B cell (primary cell): Measurements from ENCODE around the gene NPY. TPM values are rescaled to one million over a fixed set of nuclear protein-coding genes. Genes with fewer than 3 reads are reported as not detected.

ENCODE experiments used
- ATAC-seq: fragments of 200-7000 bp; cut with Tn5 transposase; one replicate; pipeline ENCODE4 v1.10.0; 2021; ENCODE audit warnings: low read depth, mild to moderate bottlenecking, moderate number of reproducible peaks, moderate library complexity
- CTCF ChIA-PET: fragments of 350-600 bp; sonication (Branson Sonifier 250); formaldehyde crosslinking; loops from one replicate; lab custom pipeline; 2021; ENCODE audit warnings: antibody characterized with exemption, inconsistent platforms; lab: Charles Lee
- POLR2A ChIA-PET: fragments of 350-600 bp; sonication (Branson Sonifier 250); formaldehyde crosslinking; loops from one replicate; lab custom pipeline; 2021; ENCODE audit warnings: antibody characterized with exemption; lab: Charles Lee
- DNase-seq: peaks from one replicate; pipeline ENCODE4 v3.0.0; 2013
- H2AFZ ChIP-seq: 2 replicates; pipeline ENCODE4 v1.6.1; 2012; ENCODE audit warnings: mild to moderate bottlenecking, low read depth, low read length; ENCODE audit not compliant: insufficient read depth, poor library complexity, severe bottlenecking
- H3K27ac ChIP-seq, 2 donors: 1 replicate in 1 of 2; 2 replicates in 1 of 2; pipeline ENCODE4 v1.5.1; 2012 to 2013; ENCODE audit warnings: low read length in 2 of 2, mild to moderate bottlenecking in 2 of 2, moderate library complexity in 1 of 2
- H3K27me3 ChIP-seq, 4 experiments: fragments of 200-600 bp in 1 of 4; sonication (generic) in 1 of 4; replicated peaks in 1 of 4; 1 replicate in 2 of 4; 2 replicates in 2 of 4; pipeline versions ENCODE4 v1.6.1 to v1.7.0; 2013 to 2016; ENCODE audit warnings: low read length in 3 of 4, mild to moderate bottlenecking in 2 of 4, mixed read lengths in 1 of 4, moderate library complexity in 1 of 4; ENCODE audit not compliant: insufficient read depth in 4 of 4, control insufficient read depth in 3 of 4; ENCODE audit errors: control extremely low read depth in 1 of 4
- H3K36me3 ChIP-seq, 2 experiments: replicated peaks in 1 of 2; 1 replicate in 1 of 2; 2 replicates in 1 of 2; pipeline versions ENCODE4 v1.6.1 to v1.7.1; 2013; ENCODE audit warnings: low read length in 1 of 2; ENCODE audit not compliant: insufficient read depth in 2 of 2, control insufficient read depth in 1 of 2; ENCODE audit errors: control extremely low read depth in 1 of 2, extremely low read depth in 1 of 2
- H3K4me1 ChIP-seq, 2 donors: fragments of 200-600 bp in 1 of 2; sonication (generic) in 1 of 2; 1 replicate in 1 of 2; 2 replicates in 1 of 2; pipeline versions ENCODE4 v1.5.1 to v1.6.1; 2013 to 2017; ENCODE audit warnings: low read length in 2 of 2; ENCODE audit not compliant: control insufficient read depth in 2 of 2, insufficient read depth in 2 of 2
- H3K4me2 ChIP-seq: replicated peaks from 2 replicates; pipeline ENCODE3; 2012; ENCODE audit warnings: mild to moderate bottlenecking, low read depth, low read length; ENCODE audit not compliant: poor library complexity, severe bottlenecking
- H3K4me3 ChIP-seq, 5 experiments: fragments of 200-600 bp in 1 of 5; sonication (generic) in 1 of 5; 1 replicate in 3 of 5; 2 replicates in 2 of 5; pipeline versions ENCODE4 v1.5.1 to v1.7.0; 2011 to 2016; ENCODE audit warnings: low read length in 4 of 5, mild to moderate bottlenecking in 4 of 5, low read depth in 2 of 5, control low read depth in 1 of 5, moderate library complexity in 1 of 5; ENCODE audit not compliant: insufficient read depth in 1 of 5; ENCODE audit errors: control extremely low read depth in 1 of 5, extremely low read depth in 1 of 5
- H3K79me2 ChIP-seq: fragments of 200-600 bp; sonication (generic); one replicate; pipeline ENCODE4 v1.6.0; 2016; ENCODE audit warnings: low read length; ENCODE audit not compliant: control insufficient read depth, insufficient read depth
- H3K9ac ChIP-seq: fragments of 200-600 bp; sonication (generic); 2 replicates; pipeline ENCODE4 v1.6.1; 2017; ENCODE audit warnings: mild to moderate bottlenecking, low read length, moderate library complexity
- H3K9me3 ChIP-seq, 3 donors: one replicate each; pipeline versions ENCODE4 v1.6.1 to v1.7.1; 2013; ENCODE audit warnings: low read length in 2 of 3; ENCODE audit not compliant: control insufficient read depth in 2 of 3, insufficient read depth in 1 of 3; ENCODE audit errors: control extremely low read depth in 1 of 3
- H4K20me1 ChIP-seq: 2 replicates; pipeline ENCODE4 v1.6.0; 2012; ENCODE audit warnings: mild to moderate bottlenecking, low read length; ENCODE audit not compliant: insufficient read depth, control insufficient read depth, poor library complexity, severe bottlenecking
- H3K27ac Mint-ChIP-seq: one replicate; pipeline ENCODE4 v1.8.0; 2021; ENCODE audit warnings: mixed read lengths
- H3K27me3 Mint-ChIP-seq: one replicate; pipeline ENCODE4 v1.8.0; 2021; ENCODE audit warnings: mixed read lengths
- H3K4me1 Mint-ChIP-seq: one replicate; pipeline ENCODE4 v1.8.0; 2021; ENCODE audit warnings: mixed read lengths
- H3K4me3 Mint-ChIP-seq: one replicate; pipeline ENCODE4 v1.8.0; 2021; ENCODE audit warnings: mixed read lengths
- H3K9me3 Mint-ChIP-seq: one replicate; pipeline ENCODE4 v1.8.0; 2022; ENCODE audit warnings: mixed read lengths; ENCODE audit not compliant: insufficient read depth
- CTCF ChIP-seq: fragments of 200-600 bp; IDR thresholded peaks from one replicate; pipeline ENCODE4 v1.8.0; 2022; ENCODE audit warnings: antibody characterized with exemption, mild to moderate bottlenecking
- EZH2 ChIP-seq: IDR thresholded peaks from 2 replicates; pipeline ENCODE4 v1.6.1; 2012; ENCODE audit warnings: borderline replicate concordance, low read depth, mild to moderate bottlenecking, moderate library complexity, low read length; ENCODE audit not compliant: insufficient read depth, poor library complexity, severe bottlenecking
- WGBS: methylation state at CpG from one replicate; pipeline ENCODE4 v1.1.5; 2013; ENCODE audit warnings: missing lambda C conversion rate; ENCODE audit not compliant: insufficient coverage; 5-methylcytosine and 5-hydroxymethylcytosine counted together
- intact Hi-C: fragments of 100-400 bp; cut with micrococcal nuclease; formaldehyde crosslinking; loops from one replicate; pipeline ENCODE4 v1.10.0; 2022
- polyA plus RNA-seq: library from polyadenylated mRNA; depleted of rRNA; stranded (reverse); fragments of >200 nt; gene quantifications from 2 replicates; pipeline ENCODE4 v1.2.3, GENCODE V29; 2012
- total RNA-seq, 2 donors: library from RNA; stranded (reverse); fragments of 120-200 nt in 1 of 2; gene quantifications; 1 replicate in 1 of 2; 2 replicates in 1 of 2; pipeline versions ENCODE4 v1.2.3 to v1.2.4, GENCODE V29; 2013 to 2022

Gene NPY
- total and polyA plus RNA-seq, 2 donors (not counting 1 experiment from before 2014, with no cell fraction given): not detected

- no peaks in the 10 kb centered on the region for H3K79me2 ChIP-seq
- H3K9me3 ChIP-seq: peaks cover 0 to 4% (median 0%) of the 10 kb centered on the region in 3 donors
- H3K9ac ChIP-seq: peak overlapping the region; percentile 12
- peak overlapping the region; percentile 77 for H3K4me3 Mint-ChIP-seq
- 25% methylated on average over 2 of the region's 5 CpGs for whole genome bisulfite sequencing
- peak overlapping the region; percentile 85 for H3K27ac Mint-ChIP-seq
- H3K27me3 ChIP-seq: no peaks in the 10 kb centered on the region
- POLR2A ChIA-PET: no interaction called here
- DNase-seq (peak; percentile 50), ATAC-seq (peak; percentile 78)
- no peak overlapping the region for H2AFZ ChIP-seq
- H3K4me1 ChIP-seq: peaks cover 7 to 21% of the 10 kb centered on the region in 2 donors
- H3K9me3 Mint-ChIP-seq: no peaks in the 10 kb centered on the region
- no peak for TF ChIP-seq EZH2
- TF ChIP-seq CTCF: no peak
- H4K20me1 ChIP-seq: no peaks in the 10 kb centered on the region
- peaks cover 25% of the 10 kb centered on the region for H3K4me1 Mint-ChIP-seq
- intact Hi-C loops: no loop called here
- H3K36me3 ChIP-seq: no peaks in the 10 kb centered on the region
- peak overlapping the region; percentile 35 to 55 for H3K27ac ChIP-seq
- CTCF ChIA-PET: no interaction called here
- peaks cover 12% of the 10 kb centered on the region for H3K27me3 Mint-ChIP-seq
- peak overlapping the region; percentile 23 for H3K4me2 ChIP-seq
- peak overlapping the region in 2 of 5 experiments; percentile 17 to 41 for H3K4me3 ChIP-seq
Measured at GRCh38 chr7:24325708-24326107, 41.7 kb downstream of the NPY start.

- intact Hi-C loops: no loop called here
- peaks cover 0 to 8% (median 3%) of the 10 kb centered on the region in 3 donors for H3K9me3 ChIP-seq
- H3K4me2 ChIP-seq: no peak overlapping the region
- H3K9ac ChIP-seq: no peak overlapping the region
- H3K36me3 ChIP-seq: no peaks in the 10 kb centered on the region
- no peaks in the 10 kb centered on the region for H3K27me3 ChIP-seq
- no peak overlapping the region for H3K4me3 ChIP-seq
- ChIA-PET POLR2A (no interaction called here), CTCF (no interaction called here)
- H3K4me1 Mint-ChIP-seq: peaks cover 25% of the 10 kb centered on the region
- ATAC-seq (no peak), DNase-seq (no peak)
- H2AFZ ChIP-seq: no peak overlapping the region
- H3K79me2 ChIP-seq: no peaks in the 10 kb centered on the region
- peaks cover 7 to 21% of the 10 kb centered on the region in 2 donors for H3K4me1 ChIP-seq
- H3K27ac Mint-ChIP-seq: no peak overlapping the region
- no peaks in the 10 kb centered on the region for H4K20me1 ChIP-seq
- TF ChIP-seq CTCF: no peak
- peaks cover 4% of the 10 kb centered on the region for H3K9me3 Mint-ChIP-seq
- no peak overlapping the region for H3K4me3 Mint-ChIP-seq
- peaks cover 12% of the 10 kb centered on the region for H3K27me3 Mint-ChIP-seq
- H3K27ac ChIP-seq: no peak overlapping the region
- WGBS: 94% methylated on average over 2 of the region's 5 CpGs
Measured at GRCh38 chr7:24328050-24328449, 44.1 kb downstream of the NPY start.
